Progenitor cell of endocrine pancreas (in vitro differentiated cells): ENCODE measurements around the gene FAM180A. TPM values are rescaled to one million over a fixed set of nuclear protein-coding genes. Genes with fewer than 3 reads are reported as not detected.
"Not testable (repeated sequence)": the region's sequence is repeated elsewhere in the genome, so short reads cannot be mapped to it uniquely, and the experiment has no call there.

Experiments used
- DNase-seq: peaks from one replicate; pipeline ENCODE4 v3.0.0; 2021; ENCODE audit warnings: low spot score; ENCODE audit not compliant: unreplicated experiment
- H3K27ac Mint-ChIP-seq: 2 replicates; pipeline ENCODE4 v1.8.0; 2021; ENCODE audit warnings: mild to moderate bottlenecking, moderate library complexity, mixed read lengths
- H3K27me3 Mint-ChIP-seq: 2 replicates; pipeline ENCODE4 v1.8.0; 2021; ENCODE audit warnings: mixed read lengths
- H3K36me3 Mint-ChIP-seq: 2 replicates; pipeline ENCODE4 v1.8.0; 2022; ENCODE audit warnings: mixed read lengths; ENCODE audit not compliant: insufficient read depth
- H3K4me1 Mint-ChIP-seq: 2 replicates; pipeline ENCODE4 v1.8.0; 2021; ENCODE audit warnings: low read depth, mixed read lengths
- H3K4me3 Mint-ChIP-seq: 2 replicates; pipeline ENCODE4 v1.8.0; 2021; ENCODE audit warnings: low read depth, mild to moderate bottlenecking, moderate library complexity, mixed read lengths
- H3K9me3 Mint-ChIP-seq: 2 replicates; pipeline ENCODE4 v1.8.0; 2021; ENCODE audit warnings: low read depth, mixed read lengths
- CTCF ChIP-seq: fragments of 200-600 bp; sonication (generic); IDR thresholded peaks from one replicate; pipeline ENCODE4 v1.5.0; 2021; ENCODE audit warnings: antibody characterized with exemption, mild to moderate bottlenecking; ENCODE audit not compliant: unreplicated experiment
- total RNA-seq: library from RNA; stranded (reverse); gene quantifications from 2 replicates; pipeline ENCODE4 v1.2.1, GENCODE V29; 2021

Gene FAM180A
- total RNA-seq, 1 donor from 2014 or later, result not detected

- Mint-ChIP-seq H3K36me3 (no peaks in the 10 kb centered on the region), H3K9me3 (no peaks in the 10 kb centered on the region), H3K4me1 (peaks cover 4% of the 10 kb centered on the region), H3K27me3 (no peaks in the 10 kb centered on the region), H3K27ac (no peak overlapping the region), H3K4me3 (no peak overlapping the region)
- TF ChIP-seq CTCF, result no peak
- no peak for DNase-seq
These were observed 7.7 kb downstream of the FAM180A start for GRCh38 chr7:135740889-135741288.

GRCh38 chr7:135737306-135737647, 11.3 kb downstream of the FAM180A start:
- H3K9me3 Mint-ChIP-seq, H3K4me3 Mint-ChIP-seq, DNase-seq, H3K27me3 Mint-ChIP-seq, H3K27ac Mint-ChIP-seq, H3K36me3 Mint-ChIP-seq, H3K4me1 Mint-ChIP-seq: not testable (repeated sequence)

GRCh38 chr7:135736586-135737305, 11.9 kb downstream of the FAM180A start:
- DNase-seq, result no peak
- Mint-ChIP-seq H3K4me3 (no peak overlapping the region), H3K36me3 (no peaks in the 10 kb centered on the region), H3K27ac (no peak overlapping the region), H3K27me3 (peaks cover 3% of the 10 kb centered on the region), H3K9me3 (no peaks in the 10 kb centered on the region), H3K4me1 (no peaks in the 10 kb centered on the region)
- no peak for TF ChIP-seq CTCF

GRCh38 chr7:135734343-135734689, 14.3 kb downstream of the FAM180A start:
- H3K4me1 Mint-ChIP-seq, result no peaks in the 10 kb centered on the region
- peaks cover 10% of the 10 kb centered on the region for H3K27me3 Mint-ChIP-seq
- no peak overlapping the region for H3K27ac Mint-ChIP-seq
- H3K36me3 Mint-ChIP-seq, result no peaks in the 10 kb centered on the region
- no peak for TF ChIP-seq CTCF
- DNase-seq, result no peak
- H3K4me3 Mint-ChIP-seq, result no peak overlapping the region
- no peaks in the 10 kb centered on the region for H3K9me3 Mint-ChIP-seq

- H3K4me1 Mint-ChIP-seq, result no peaks in the 10 kb centered on the region
- H3K9me3 Mint-ChIP-seq, result no peaks in the 10 kb centered on the region
- H3K4me3 Mint-ChIP-seq, result no peak overlapping the region
- no peak overlapping the region for H3K27ac Mint-ChIP-seq
- no peak for TF ChIP-seq CTCF
- peaks cover 13% of the 10 kb centered on the region for H3K27me3 Mint-ChIP-seq
- no peaks in the 10 kb centered on the region for H3K36me3 Mint-ChIP-seq
- no peak for DNase-seq
These were observed 14.8 kb downstream of the FAM180A start for GRCh38 chr7:135733603-135734342.

- TF ChIP-seq CTCF, result no peak
These were observed 17.5 kb downstream of the FAM180A start for GRCh38 chr7:135731131-135731530.

More at GRCh38 chr7:135731131-135731530, 17.5 kb downstream of the FAM180A start:
- no peak for DNase-seq
- Mint-ChIP-seq H3K27ac (no peak overlapping the region), H3K36me3 (no peaks in the 10 kb centered on the region), H3K27me3 (peaks cover 27% of the 10 kb centered on the region), H3K9me3 (no peaks in the 10 kb centered on the region), H3K4me1 (peaks cover 2% of the 10 kb centered on the region), H3K4me3 (no peak overlapping the region)
